OCI-LY1 (cell line): ENCODE measurements around the gene CYP3A4.

ENCODE experiments used
- EZH2 ChIP-seq: fragments of 200-600 bp; sonication (generic), shearing (Covaris generic); IDR thresholded peaks from 2 replicates; pipeline ENCODE4 v1.8.0; 2017; ENCODE audit warnings: borderline replicate concordance, mixed run types, mild to moderate bottlenecking, antibody characterized with exemption, low read length, moderate library complexity, mixed read lengths
- TF ChIP-seq, protein P1 (sequence below): fragments of 200-600 bp; sonication (generic), shearing (Covaris generic); IDR thresholded peaks from 2 replicates; pipeline ENCODE4 v1.5.1; 2017; ENCODE audit warnings: mild to moderate bottlenecking, antibody characterized with exemption, low read length, moderate library complexity, mixed read lengths

DNA sequence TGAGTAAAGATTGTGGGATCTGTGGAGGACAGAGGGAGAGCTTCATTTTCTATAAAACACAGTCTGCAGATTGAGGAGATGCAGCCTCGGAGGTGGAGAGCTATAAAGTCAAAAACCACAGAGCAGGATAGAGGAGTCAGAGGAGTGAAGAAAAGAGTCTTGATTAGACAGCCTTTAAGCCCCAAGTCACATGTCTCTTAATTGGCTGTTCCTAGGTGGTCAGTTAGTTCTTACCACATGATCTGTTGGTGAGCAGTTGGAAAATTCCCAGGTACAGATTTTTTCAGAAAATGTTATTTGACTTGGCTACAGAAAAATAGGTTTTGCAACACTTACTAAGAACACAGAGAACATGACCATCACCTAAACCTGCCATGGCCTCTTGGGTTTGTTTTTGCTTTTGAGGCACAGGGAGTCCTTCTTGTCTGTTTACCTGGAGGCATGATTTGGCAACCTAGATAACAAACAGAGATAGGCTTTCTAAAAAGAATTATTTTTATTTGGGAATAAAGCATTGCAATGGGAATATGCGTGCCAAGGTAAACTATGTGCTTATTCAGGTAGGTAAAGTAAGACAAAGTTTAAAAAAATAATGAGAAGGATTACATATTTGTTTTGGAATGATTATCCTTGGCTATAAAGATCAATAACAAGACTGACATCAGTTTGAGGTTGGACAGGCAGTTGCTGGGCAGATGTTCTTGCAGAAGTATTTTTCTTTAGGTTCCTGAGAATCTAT is 43.2 kb upstream of the CYP3A4 start:
- TF ChIP-seq EZH2: no peak
- TF ChIP-seq, protein P1, sequence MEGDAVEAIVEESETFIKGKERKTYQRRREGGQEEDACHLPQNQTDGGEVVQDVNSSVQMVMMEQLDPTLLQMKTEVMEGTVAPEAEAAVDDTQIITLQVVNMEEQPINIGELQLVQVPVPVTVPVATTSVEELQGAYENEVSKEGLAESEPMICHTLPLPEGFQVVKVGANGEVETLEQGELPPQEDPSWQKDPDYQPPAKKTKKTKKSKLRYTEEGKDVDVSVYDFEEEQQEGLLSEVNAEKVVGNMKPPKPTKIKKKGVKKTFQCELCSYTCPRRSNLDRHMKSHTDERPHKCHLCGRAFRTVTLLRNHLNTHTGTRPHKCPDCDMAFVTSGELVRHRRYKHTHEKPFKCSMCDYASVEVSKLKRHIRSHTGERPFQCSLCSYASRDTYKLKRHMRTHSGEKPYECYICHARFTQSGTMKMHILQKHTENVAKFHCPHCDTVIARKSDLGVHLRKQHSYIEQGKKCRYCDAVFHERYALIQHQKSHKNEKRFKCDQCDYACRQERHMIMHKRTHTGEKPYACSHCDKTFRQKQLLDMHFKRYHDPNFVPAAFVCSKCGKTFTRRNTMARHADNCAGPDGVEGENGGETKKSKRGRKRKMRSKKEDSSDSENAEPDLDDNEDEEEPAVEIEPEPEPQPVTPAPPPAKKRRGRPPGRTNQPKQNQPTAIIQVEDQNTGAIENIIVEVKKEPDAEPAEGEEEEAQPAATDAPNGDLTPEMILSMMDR: no peak
